ENCODE measurements around the gene ARL8B. TPM values are rescaled to one million over a fixed set of nuclear protein-coding genes. Genes with fewer than 3 reads are reported as not detected.

Gene ARL8B
- total and polyA plus RNA-seq, 4 donors: 20.2 to 36.2 (median 24.2) TPM

GRCh38 chr3:5165698-5166097 lies 43.6 kb downstream of the ARL8B start:
- Histone ChIP-seq H3K4me3 (ENCODE audit: low read depth in 1 of 3, low read length in 3 of 3) (no peak overlapping the region), H3K4me1 (ENCODE audit: control insufficient read depth in 4 of 4, insufficient read depth in 4 of 4, low read length in 3 of 4) (peaks cover 0 to 6% (median 0%) of the 10 kb centered on the region in 4 donors), H3K36me3 (ENCODE audit: control insufficient read depth in 4 of 4, insufficient read depth in 3 of 4, low read depth in 1 of 4, low read length in 3 of 4) (no peaks in the 10 kb centered on the region), H3K27me3 (ENCODE audit: control insufficient read depth in 4 of 4, insufficient read depth in 4 of 4, low read length in 3 of 4) (no peaks in the 10 kb centered on the region), H3K9ac (ENCODE audit: low read depth in 1 of 2, low read length in 2 of 2) (no peak overlapping the region), H3K9me3 (ENCODE audit: control insufficient read depth in 4 of 4, low read length in 3 of 4) (no peaks in the 10 kb centered on the region), H3K27ac (ENCODE audit: low read depth in 1 of 2, low read length in 2 of 2) (no peak overlapping the region)
- 93% methylated on average over 4 of the region's 4 CpGs for WGBS
- no peak for DNase-seq (ENCODE audit: low spot score)
- TF ChIP-seq RAD21 (IDR thresholded peaks at IDR 0.05) (no peak), JUND (IDR thresholded peaks at IDR 0.05) (no peak), FOXA1 (IDR thresholded peaks at IDR 0.05) (no peak), RXRA (IDR thresholded peaks at IDR 0.05) (no peak), HNF4G (IDR thresholded peaks at IDR 0.05) (no peak)

- no peak for DNase-seq (ENCODE audit: low spot score)
- WGBS: 77% methylated on average over 2 of the region's 2 CpGs
- Histone ChIP-seq H3K9ac (ENCODE audit: low read depth in 1 of 2, low read length in 2 of 2) (no peak overlapping the region), H3K27me3 (ENCODE audit: control insufficient read depth in 4 of 4, insufficient read depth in 4 of 4, low read length in 3 of 4) (no peaks in the 10 kb centered on the region), H3K4me1 (ENCODE audit: control insufficient read depth in 4 of 4, insufficient read depth in 4 of 4, low read length in 3 of 4) (peaks cover 0 to 3% (median 2%) of the 10 kb centered on the region in 4 donors), H3K36me3 (ENCODE audit: control insufficient read depth in 4 of 4, insufficient read depth in 3 of 4, low read depth in 1 of 4, low read length in 3 of 4) (no peaks in the 10 kb centered on the region), H3K27ac (ENCODE audit: low read depth in 1 of 2, low read length in 2 of 2) (no peak overlapping the region), H3K9me3 (ENCODE audit: control insufficient read depth in 4 of 4, low read length in 3 of 4) (no peaks in the 10 kb centered on the region), H3K4me3 (ENCODE audit: low read depth in 1 of 3, low read length in 3 of 3) (no peak overlapping the region)
- TF ChIP-seq REST (IDR thresholded peaks at IDR 0.05) (no peak), HNF4G (IDR thresholded peaks at IDR 0.05) (no peak)
Measured at GRCh38 chr3:5166846-5167245, 44.8 kb downstream of the ARL8B start.

GRCh38 chr3:5168110-5168509 lies 46.0 kb downstream of the ARL8B start:
- 94% methylated on average over 4 of the region's 4 CpGs for WGBS
- TF ChIP-seq MAX (IDR thresholded peaks at IDR 0.05) (no peak), CTCF (IDR thresholded peaks at IDR 0.05; ENCODE audit: low read depth, low read length, missing input control) (no peak), GABPA (IDR thresholded peaks at IDR 0.05 in 1 of 2, conservative IDR thresholded peaks at IDR 0.05 in 1 of 2) (no peak), RXRA (IDR thresholded peaks at IDR 0.05) (no peak), ATF3 (IDR thresholded peaks at IDR 0.05) (no peak), RAD21 (IDR thresholded peaks at IDR 0.05) (no peak), REST (IDR thresholded peaks at IDR 0.05) (no peak), YY1 (IDR thresholded peaks at IDR 0.05) (no peak), HNF4A (conservative IDR thresholded peaks at IDR 0.05) (no peak), FOXA2 (IDR thresholded peaks at IDR 0.05) (no peak)
- peaks cover 0 to 5% (median 3%) of the 10 kb centered on the region in 4 donors for H3K4me1 ChIP-seq (ENCODE audit: control insufficient read depth in 4 of 4, insufficient read depth in 4 of 4, low read length in 3 of 4)
- no peaks in the 10 kb centered on the region for H3K27me3 ChIP-seq (ENCODE audit: control insufficient read depth in 4 of 4, insufficient read depth in 4 of 4, low read length in 3 of 4)
- no peaks in the 10 kb centered on the region for H3K9me3 ChIP-seq (ENCODE audit: control insufficient read depth in 4 of 4, low read length in 3 of 4)
- H3K9ac ChIP-seq (ENCODE audit: low read depth in 1 of 2, low read length in 2 of 2): no peak overlapping the region
- H3K27ac ChIP-seq (ENCODE audit: low read depth in 1 of 2, low read length in 2 of 2): no peak overlapping the region
- no peak for DNase-seq (ENCODE audit: low spot score)
- peaks cover 0 to 5% (median 4%) of the 10 kb centered on the region in 4 donors for H3K36me3 ChIP-seq (ENCODE audit: control insufficient read depth in 4 of 4, insufficient read depth in 3 of 4, low read depth in 1 of 4, low read length in 3 of 4)
- no peak overlapping the region for H3K4me3 ChIP-seq (ENCODE audit: low read depth in 1 of 3, low read length in 3 of 3)

Measured in liver (tissue), 9 donors.